Liver (tissue), 9 donors: Measurements from ENCODE around the gene FLT3LG. TPM values are rescaled to one million over a fixed set of nuclear protein-coding genes. Genes with fewer than 3 reads are reported as not detected.
"Not testable (repeated sequence)": the region's sequence is repeated elsewhere in the genome, so short reads cannot be mapped to it uniquely, and the experiment has no call there.

Source experiments
- DNase-seq: peaks from one replicate; pipeline ENCODE4 v3.0.0-alpha.2; 2017; ENCODE audit warnings: low spot score
- H3K27ac ChIP-seq, 2 donors: one replicate each; pipeline ENCODE4 v1.7.0; 2013; ENCODE audit warnings: inconsistent platforms in 2 of 2, low read length in 2 of 2, control low read depth in 1 of 2, low read depth in 1 of 2, mild to moderate bottlenecking in 1 of 2
- H3K27me3 ChIP-seq, 4 donors: one replicate each; pipeline versions ENCODE4 v1.6.1 to v1.7.0; 2013; ENCODE audit warnings: low read length in 3 of 4, inconsistent platforms in 1 of 4, mild to moderate bottlenecking in 1 of 4, moderate library complexity in 1 of 4; ENCODE audit not compliant: control insufficient read depth in 4 of 4, insufficient read depth in 4 of 4
- H3K36me3 ChIP-seq, 4 donors: one replicate each; pipeline versions ENCODE4 v1.6.1 to v1.7.0; 2013; ENCODE audit warnings: low read length in 3 of 4, mild to moderate bottlenecking in 3 of 4, low read depth in 1 of 4, moderate library complexity in 1 of 4; ENCODE audit not compliant: control insufficient read depth in 4 of 4, insufficient read depth in 3 of 4
- H3K4me1 ChIP-seq, 4 donors: one replicate each; pipeline versions ENCODE4 v1.6.1 to v1.7.0; 2013; ENCODE audit warnings: low read length in 3 of 4, mild to moderate bottlenecking in 3 of 4, moderate library complexity in 1 of 4; ENCODE audit not compliant: control insufficient read depth in 4 of 4, insufficient read depth in 4 of 4
- H3K4me3 ChIP-seq, 3 donors: one replicate each; pipeline versions ENCODE4 v1.6.1 to v1.7.0; 2013; ENCODE audit warnings: low read length in 3 of 3, control low read depth in 1 of 3, low read depth in 1 of 3, mild to moderate bottlenecking in 1 of 3
- H3K9ac ChIP-seq, 2 donors: one replicate each; pipeline ENCODE4 v1.7.0; 2013; ENCODE audit warnings: low read length in 2 of 2, mild to moderate bottlenecking in 2 of 2, moderate library complexity in 2 of 2, control low read depth in 1 of 2, low read depth in 1 of 2
- H3K9me3 ChIP-seq, 4 donors: one replicate each; pipeline versions ENCODE4 v1.6.1 to v1.7.0; 2013; ENCODE audit warnings: low read length in 3 of 4; ENCODE audit not compliant: control insufficient read depth in 4 of 4
- ATF3 ChIP-seq: IDR thresholded peaks from 2 replicates; pipeline ENCODE4 v1.6.1; 2016; ENCODE audit warnings: antibody characterized with exemption
- EGR1 ChIP-seq, 2 donors: IDR thresholded peaks; 2 replicates each; pipeline ENCODE4 v1.6.1; 2016 to 2018; ENCODE audit warnings: antibody characterized with exemption in 2 of 2, low read depth in 2 of 2
- FOXA1 ChIP-seq: IDR thresholded peaks from 2 replicates; pipeline ENCODE4 v1.6.1; 2016; ENCODE audit warnings: antibody characterized with exemption
- FOXA2 ChIP-seq: IDR thresholded peaks from 2 replicates; pipeline ENCODE4 v1.6.1; 2016; ENCODE audit warnings: antibody characterized with exemption
- HNF4A ChIP-seq, 2 donors: conservative IDR thresholded peaks; 2 replicates each; pipeline ENCODE4 v1.6.1; 2016; ENCODE audit warnings: antibody characterized with exemption in 2 of 2, mild to moderate bottlenecking in 2 of 2
- HNF4G ChIP-seq: IDR thresholded peaks from 2 replicates; pipeline ENCODE4 v1.6.1; 2016; ENCODE audit warnings: antibody characterized with exemption
- JUND ChIP-seq, 2 donors: IDR thresholded peaks; 2 replicates each; pipeline ENCODE4 v1.6.1; 2016; ENCODE audit warnings: antibody characterized with exemption in 2 of 2
- RAD21 ChIP-seq, 2 donors: IDR thresholded peaks; 2 replicates each; pipeline ENCODE4 v1.6.1; 2016; ENCODE audit warnings: antibody characterized with exemption in 2 of 2, mild to moderate bottlenecking in 2 of 2
- TAF1 ChIP-seq: conservative IDR thresholded peaks from 2 replicates; pipeline ENCODE4 v1.6.1; 2016; ENCODE audit warnings: antibody characterized with exemption, mild to moderate bottlenecking
- YY1 ChIP-seq: IDR thresholded peaks from 2 replicates; pipeline ENCODE4 v1.6.1; 2016; ENCODE audit warnings: antibody characterized with exemption, mild to moderate bottlenecking
- WGBS: extraction: QIAGEN DNeasy Blood & Tissue Kit; methylation state at CpG from one replicate; pipeline ENCODE4 v1.1.7; 2013; 5-methylcytosine and 5-hydroxymethylcytosine counted together
- polyA plus RNA-seq, 2 donors: library from polyadenylated mRNA; stranded (reverse) in 1 of 2; unstranded in 1 of 2; fragments of 200-250 nt in 1 of 2; fragments of >200 nt in 1 of 2; fragmentation: Nextera tagmentation in 1 of 2; extraction: Ambion mirVana in 1 of 2; gene quantifications; one replicate each; pipeline versions ENCODE4 v1.2.1 to v1.2.3, GENCODE V29; 2013 to 2015
- total RNA-seq, 2 donors: library from RNA; depleted of rRNA; stranded (reverse); fragments of >200 nt; gene quantifications; one replicate each; pipeline ENCODE4 v1.2.3, GENCODE V29; 2014
- TF ChIP-seq, protein P1 (sequence below): fragments of 150-350 bp; IDR thresholded peaks from 2 replicates; pipeline ENCODE4 v1.5.1; 2017; ENCODE audit warnings: improper control_type of control experiment, low read depth, low read length; ENCODE audit not compliant: missing input control
- TF ChIP-seq, protein P2 (sequence below): IDR thresholded peaks from 2 replicates; pipeline ENCODE4 v1.6.1; 2016; ENCODE audit warnings: antibody characterized with exemption
- TF ChIP-seq, protein P3 (sequence below): IDR thresholded peaks from 2 replicates; pipeline ENCODE4 v1.6.1; 2016; ENCODE audit warnings: antibody characterized with exemption, mild to moderate bottlenecking
- donor health status: healthy.
- donor health status: healthy.
- donor health status: healthy.
- donor health status: healthy.
- donor health status: healthy.

FLT3LG gene
- total and polyA plus RNA-seq, 4 donors = 0.65 to 4.3 (median 2.2) TPM

DNA sequence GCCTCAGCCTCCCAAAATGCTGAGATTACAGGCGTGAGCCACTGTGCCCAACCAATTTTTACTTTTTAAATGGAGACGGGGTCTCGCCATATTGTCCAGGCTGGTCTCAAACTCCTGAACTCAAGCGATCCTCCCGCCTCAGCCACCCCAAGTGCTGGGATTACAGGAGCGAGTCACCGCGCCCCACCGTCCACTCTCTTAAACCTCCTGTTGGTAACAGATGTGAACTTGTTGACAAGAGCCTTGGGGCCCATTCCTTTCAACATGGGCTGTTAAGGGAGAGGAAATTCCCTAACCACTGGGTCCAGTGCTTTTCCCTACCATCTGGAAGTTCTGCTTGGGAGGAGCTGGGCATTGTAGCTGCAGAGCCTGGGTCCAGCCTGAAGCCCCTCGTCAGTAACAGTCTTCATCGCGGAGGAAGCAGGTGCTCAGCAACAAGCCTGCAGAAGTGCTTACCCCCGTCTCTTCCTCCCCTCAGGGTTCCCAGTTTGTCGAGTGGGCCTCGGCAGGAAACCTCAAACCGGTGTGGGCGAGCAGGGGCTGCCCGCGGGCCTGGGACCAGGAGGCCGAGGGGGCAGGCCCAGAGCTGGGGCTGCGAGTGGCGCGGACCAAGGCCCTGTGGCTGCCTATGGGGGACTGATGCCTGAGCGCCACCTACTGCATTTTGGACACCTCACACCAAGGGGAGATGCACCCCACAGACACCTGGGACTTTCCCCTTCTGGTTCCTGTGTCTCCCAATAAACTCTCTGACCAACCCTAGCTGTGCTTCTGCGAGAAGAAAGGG lies 4.0 kb upstream of the FLT3LG start:
- Histone ChIP-seq H3K36me3 (peaks cover 0 to 8% (median under 1%) of the 10 kb centered on the region in 4 donors), H3K4me1 (peaks cover 0 to 11% (median 6%) of the 10 kb centered on the region in 4 donors), H3K9me3 (no peaks in the 10 kb centered on the region), H3K9ac (no peak overlapping the region), H3K27ac (peak overlapping the region in 1 of 2 donors; percentile 7), H3K27me3 (no peaks in the 10 kb centered on the region), H3K4me3 (no peak overlapping the region)
- 83% methylated on average over 25 of the region's 25 CpGs for WGBS
- DNase-seq = no peak
- TF ChIP-seq JUND (IDR thresholded peaks at IDR 0.05) (no peak), HNF4G (no peak), HNF4A (conservative IDR thresholded peaks at IDR 0.05) (no peak), RAD21 (IDR thresholded peaks at IDR 0.05) (peak in 1 of 2 donors; percentile 50), TAF1 (no peak), ATF3 (no peak)
- TF ChIP-seq, protein P1, sequence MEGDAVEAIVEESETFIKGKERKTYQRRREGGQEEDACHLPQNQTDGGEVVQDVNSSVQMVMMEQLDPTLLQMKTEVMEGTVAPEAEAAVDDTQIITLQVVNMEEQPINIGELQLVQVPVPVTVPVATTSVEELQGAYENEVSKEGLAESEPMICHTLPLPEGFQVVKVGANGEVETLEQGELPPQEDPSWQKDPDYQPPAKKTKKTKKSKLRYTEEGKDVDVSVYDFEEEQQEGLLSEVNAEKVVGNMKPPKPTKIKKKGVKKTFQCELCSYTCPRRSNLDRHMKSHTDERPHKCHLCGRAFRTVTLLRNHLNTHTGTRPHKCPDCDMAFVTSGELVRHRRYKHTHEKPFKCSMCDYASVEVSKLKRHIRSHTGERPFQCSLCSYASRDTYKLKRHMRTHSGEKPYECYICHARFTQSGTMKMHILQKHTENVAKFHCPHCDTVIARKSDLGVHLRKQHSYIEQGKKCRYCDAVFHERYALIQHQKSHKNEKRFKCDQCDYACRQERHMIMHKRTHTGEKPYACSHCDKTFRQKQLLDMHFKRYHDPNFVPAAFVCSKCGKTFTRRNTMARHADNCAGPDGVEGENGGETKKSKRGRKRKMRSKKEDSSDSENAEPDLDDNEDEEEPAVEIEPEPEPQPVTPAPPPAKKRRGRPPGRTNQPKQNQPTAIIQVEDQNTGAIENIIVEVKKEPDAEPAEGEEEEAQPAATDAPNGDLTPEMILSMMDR = peak; percentile 14

DNA sequence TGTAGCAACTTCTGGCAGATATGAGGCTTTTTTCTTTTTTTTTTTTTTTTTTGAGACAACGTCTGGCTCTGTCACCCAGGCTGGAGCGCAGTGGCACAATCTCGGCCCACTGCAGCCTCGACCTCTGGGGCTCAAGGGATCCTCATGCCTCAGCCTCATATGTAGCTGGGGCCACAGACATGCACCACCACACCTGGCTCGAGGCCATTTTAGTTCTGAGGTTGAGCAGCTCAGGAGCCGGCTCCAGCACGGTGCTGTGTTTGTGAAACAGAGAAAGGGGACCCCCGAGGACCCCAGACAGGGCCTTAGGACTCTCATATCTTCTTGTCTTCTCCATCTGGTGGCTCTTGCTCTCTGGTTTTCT lies 3.4 kb upstream of the FLT3LG start:
- 86% methylated on average over 8 of the region's 8 CpGs for WGBS
- TF ChIP-seq EGR1 (IDR thresholded peaks at IDR 0.05; ENCODE audit: low read depth in 2 of 2) (no peak), JUND (IDR thresholded peaks at IDR 0.05) (no peak), FOXA1 (no peak), HNF4A (conservative IDR thresholded peaks at IDR 0.05) (no peak), TAF1 (no peak)
- TF ChIP-seq, protein P2, sequence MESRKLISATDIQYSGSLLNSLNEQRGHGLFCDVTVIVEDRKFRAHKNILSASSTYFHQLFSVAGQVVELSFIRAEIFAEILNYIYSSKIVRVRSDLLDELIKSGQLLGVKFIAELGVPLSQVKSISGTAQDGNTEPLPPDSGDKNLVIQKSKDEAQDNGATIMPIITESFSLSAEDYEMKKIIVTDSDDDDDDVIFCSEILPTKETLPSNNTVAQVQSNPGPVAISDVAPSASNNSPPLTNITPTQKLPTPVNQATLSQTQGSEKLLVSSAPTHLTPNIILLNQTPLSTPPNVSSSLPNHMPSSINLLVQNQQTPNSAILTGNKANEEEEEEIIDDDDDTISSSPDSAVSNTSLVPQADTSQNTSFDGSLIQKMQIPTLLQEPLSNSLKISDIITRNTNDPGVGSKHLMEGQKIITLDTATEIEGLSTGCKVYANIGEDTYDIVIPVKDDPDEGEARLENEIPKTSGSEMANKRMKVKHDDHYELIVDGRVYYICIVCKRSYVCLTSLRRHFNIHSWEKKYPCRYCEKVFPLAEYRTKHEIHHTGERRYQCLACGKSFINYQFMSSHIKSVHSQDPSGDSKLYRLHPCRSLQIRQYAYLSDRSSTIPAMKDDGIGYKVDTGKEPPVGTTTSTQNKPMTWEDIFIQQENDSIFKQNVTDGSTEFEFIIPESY = no peak
- Histone ChIP-seq H3K9ac (no peak overlapping the region), H3K27ac (no peak overlapping the region), H3K4me3 (no peak overlapping the region), H3K36me3 (peaks cover 0 to 3% (median under 1%) of the 10 kb centered on the region in 4 donors), H3K27me3 (no peaks in the 10 kb centered on the region), H3K4me1 (peaks cover 0 to 11% (median 6%) of the 10 kb centered on the region in 4 donors), H3K9me3 (no peaks in the 10 kb centered on the region)
- no peak for DNase-seq

DNA sequence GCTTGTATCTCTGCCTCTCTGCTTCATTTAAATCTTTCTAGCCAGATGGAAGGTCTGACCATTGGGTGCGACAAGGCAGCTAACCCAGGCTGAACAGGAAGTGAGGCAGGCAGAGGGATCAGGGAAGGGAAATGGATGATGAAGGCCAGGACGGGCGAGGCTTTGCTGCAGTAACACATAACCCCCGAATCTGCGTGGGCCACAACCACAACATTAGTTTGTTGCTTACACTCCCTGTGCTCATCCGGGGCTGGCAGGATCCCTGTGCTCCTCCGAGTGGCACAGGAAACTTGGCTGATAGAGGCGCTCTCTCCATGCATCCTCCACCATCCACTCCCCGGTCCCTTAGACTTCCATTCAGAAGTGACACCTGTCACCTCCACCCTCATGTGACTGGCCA lies 1.1 kb upstream of the FLT3LG start:
- WGBS = 76% methylated on average over 9 of the region's 9 CpGs
- no peaks in the 10 kb centered on the region for H3K27me3 ChIP-seq
- H3K9ac ChIP-seq = no peak overlapping the region
- no peak overlapping the region for H3K27ac ChIP-seq
- no peak for TF ChIP-seq YY1
- TF ChIP-seq, protein P3, sequence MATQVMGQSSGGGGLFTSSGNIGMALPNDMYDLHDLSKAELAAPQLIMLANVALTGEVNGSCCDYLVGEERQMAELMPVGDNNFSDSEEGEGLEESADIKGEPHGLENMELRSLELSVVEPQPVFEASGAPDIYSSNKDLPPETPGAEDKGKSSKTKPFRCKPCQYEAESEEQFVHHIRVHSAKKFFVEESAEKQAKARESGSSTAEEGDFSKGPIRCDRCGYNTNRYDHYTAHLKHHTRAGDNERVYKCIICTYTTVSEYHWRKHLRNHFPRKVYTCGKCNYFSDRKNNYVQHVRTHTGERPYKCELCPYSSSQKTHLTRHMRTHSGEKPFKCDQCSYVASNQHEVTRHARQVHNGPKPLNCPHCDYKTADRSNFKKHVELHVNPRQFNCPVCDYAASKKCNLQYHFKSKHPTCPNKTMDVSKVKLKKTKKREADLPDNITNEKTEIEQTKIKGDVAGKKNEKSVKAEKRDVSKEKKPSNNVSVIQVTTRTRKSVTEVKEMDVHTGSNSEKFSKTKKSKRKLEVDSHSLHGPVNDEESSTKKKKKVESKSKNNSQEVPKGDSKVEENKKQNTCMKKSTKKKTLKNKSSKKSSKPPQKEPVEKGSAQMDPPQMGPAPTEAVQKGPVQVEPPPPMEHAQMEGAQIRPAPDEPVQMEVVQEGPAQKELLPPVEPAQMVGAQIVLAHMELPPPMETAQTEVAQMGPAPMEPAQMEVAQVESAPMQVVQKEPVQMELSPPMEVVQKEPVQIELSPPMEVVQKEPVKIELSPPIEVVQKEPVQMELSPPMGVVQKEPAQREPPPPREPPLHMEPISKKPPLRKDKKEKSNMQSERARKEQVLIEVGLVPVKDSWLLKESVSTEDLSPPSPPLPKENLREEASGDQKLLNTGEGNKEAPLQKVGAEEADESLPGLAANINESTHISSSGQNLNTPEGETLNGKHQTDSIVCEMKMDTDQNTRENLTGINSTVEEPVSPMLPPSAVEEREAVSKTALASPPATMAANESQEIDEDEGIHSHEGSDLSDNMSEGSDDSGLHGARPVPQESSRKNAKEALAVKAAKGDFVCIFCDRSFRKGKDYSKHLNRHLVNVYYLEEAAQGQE = no peak
- no peak for TF ChIP-seq FOXA2
- H3K4me3 ChIP-seq = no peak overlapping the region
- DNase-seq = no peak
- H3K9me3 ChIP-seq = no peaks in the 10 kb centered on the region
- H3K36me3 ChIP-seq = no peaks in the 10 kb centered on the region
- H3K4me1 ChIP-seq = peaks cover 0 to 11% (median 6%) of the 10 kb centered on the region in 4 donors

- not testable (repeated sequence) for H3K36me3 ChIP-seq, H3K9ac ChIP-seq, DNase-seq, H3K9me3 ChIP-seq, H3K27me3 ChIP-seq
- Histone ChIP-seq H3K4me1 (peaks cover 0 to 11% (median 6%) of the 10 kb centered on the region in 4 donors), H3K27ac (peak overlapping the region; percentile 72 to 79), H3K4me3 (peak overlapping the region in 2 of 3 donors; percentile 62 to 85)
- 73% methylated on average over 9 of the region's 9 CpGs for WGBS
Measured at GRCh38 chr19:49473501-49473867, 531 bp upstream of the FLT3LG start.
